GM23248 (cell line): ENCODE measurements around the gene NUBP2. TPM values are rescaled to one million over a fixed set of nuclear protein-coding genes. Genes with fewer than 3 reads are reported as not detected.

Source experiments
- DNase-seq: peaks from one replicate; pipeline ENCODE4 v3.0.0-alpha.2; 2015
- H2AFZ ChIP-seq: fragments of 200-600 bp; sonication (generic); 2 replicates; pipeline ENCODE4 v1.6.1; 2016; ENCODE audit warnings: antibody characterized with exemption
- H3F3A ChIP-seq: fragments of 200-600 bp; sonication (generic); 2 replicates; pipeline ENCODE4 v1.6.1; 2016; ENCODE audit warnings: mild to moderate bottlenecking, antibody characterized with exemption, mixed run types; ENCODE audit not compliant: insufficient read depth
- H3K27ac ChIP-seq: fragments of 200-600 bp; sonication (generic); 2 replicates; pipeline ENCODE4 v1.5.1; 2016; ENCODE audit warnings: mild to moderate bottlenecking
- H3K27me3 ChIP-seq: fragments of 200-600 bp; sonication (generic); replicated peaks from 2 replicates; pipeline ENCODE4 v1.6.1; 2016; ENCODE audit warnings: mild to moderate bottlenecking; ENCODE audit not compliant: insufficient read depth
- H3K36me3 ChIP-seq: fragments of 200-600 bp; sonication (generic); 2 replicates; pipeline ENCODE4 v1.6.1; 2016; ENCODE audit warnings: low read depth, mild to moderate bottlenecking
- H3K4me1 ChIP-seq: fragments of 200-600 bp; sonication (generic); 2 replicates; pipeline ENCODE4 v1.6.1; 2016; ENCODE audit warnings: mild to moderate bottlenecking; ENCODE audit not compliant: insufficient read depth
- H3K4me2 ChIP-seq: fragments of 200-600 bp; sonication (generic); one replicate; pipeline ENCODE4 v1.6.1; 2016; ENCODE audit warnings: mild to moderate bottlenecking; ENCODE audit not compliant: unreplicated experiment
- H3K4me3 ChIP-seq: fragments of 200-600 bp; sonication (generic); 2 replicates; pipeline ENCODE4 v1.5.1; 2016; ENCODE audit warnings: mild to moderate bottlenecking
- H3K79me2 ChIP-seq: fragments of 200-600 bp; sonication (generic); 2 replicates; pipeline ENCODE4 v1.6.1; 2016; ENCODE audit warnings: mild to moderate bottlenecking; ENCODE audit not compliant: insufficient read depth
- H3K9ac ChIP-seq: fragments of 200-600 bp; sonication (generic); 2 replicates; pipeline ENCODE4 v1.6.1; 2016; ENCODE audit warnings: mild to moderate bottlenecking
- H3K9me2 ChIP-seq: fragments of 200-600 bp; sonication (generic); 2 replicates; pipeline ENCODE4 v1.6.1; 2016; ENCODE audit warnings: mixed run types, mild to moderate bottlenecking, moderate library complexity; ENCODE audit not compliant: insufficient read depth
- H3K9me3 ChIP-seq: fragments of 200-600 bp; sonication (generic); one replicate; pipeline ENCODE4 v1.6.1; 2017; ENCODE audit warnings: low read depth
- H4K20me1 ChIP-seq: fragments of 200-600 bp; sonication (generic); 2 replicates; pipeline ENCODE4 v1.6.0; 2016; ENCODE audit not compliant: insufficient read depth
- EZH2 ChIP-seq: fragments of 200-600 bp; sonication (generic); IDR thresholded peaks from 2 replicates; pipeline ENCODE4 v1.6.1; 2018; ENCODE audit warnings: antibody characterized with exemption, mild to moderate bottlenecking; ENCODE audit not compliant: insufficient read depth, poor library complexity, severe bottlenecking
- EZH2phosphoT487 ChIP-seq: fragments of 200-600 bp; sonication (generic); IDR thresholded peaks from 2 replicates; pipeline ENCODE4 v1.6.1; 2018; ENCODE audit warnings: antibody characterized with exemption, moderate library complexity, mild to moderate bottlenecking, low read depth; ENCODE audit not compliant: insufficient read depth
- WGBS, 2 experiments: methylation state at CpG; one replicate each; pipeline ENCODE4 v1.1.6; 2015 to 2017; ENCODE audit warnings: low lambda C conversion rate in 2 of 2, low coverage in 1 of 2; ENCODE audit errors: missing lambda C conversion rate in 2 of 2; 5-methylcytosine and 5-hydroxymethylcytosine counted together
- in situ Hi-C: fragments of 300-500 bp; cut with MboI; formaldehyde crosslinking; loops from 2 replicates; pipeline ENCODE4 v1.15.0; 2020
- polyA plus RNA-seq: library from polyadenylated mRNA; unstranded; fragments of >200 nt; fragmentation: Nextera tagmentation; extraction: Ambion mirVana; gene quantifications from 2 replicates; pipeline ENCODE4 v1.2.1, GENCODE V29; 2016
- total RNA-seq: library from RNA; depleted of rRNA; stranded (reverse); fragments of >200 nt; shearing (Covaris generic); gene quantifications from 2 replicates; pipeline ENCODE4 v1.2.3, GENCODE V29; 2014

The NUBP2 gene
- total and polyA plus RNA-seq, 2 experiments from 2014 or later: 66.4 to 88.9 TPM

- H4K20me1 ChIP-seq: no peaks in the 10 kb centered on the region
- in situ Hi-C loops: no loop called here
- no peak overlapping the region for H3K9ac ChIP-seq
- no peak overlapping the region for H3K27ac ChIP-seq
- H2AFZ ChIP-seq: no peak overlapping the region
- no peaks in the 10 kb centered on the region for H3K27me3 ChIP-seq
- no peak for DNase-seq
- no peaks in the 10 kb centered on the region; the same call in 1 of the 2 replicates for H3K36me3 ChIP-seq
- no peaks in the 10 kb centered on the region for H3K9me2 ChIP-seq
- peaks cover 14% of the 10 kb centered on the region for H3K79me2 ChIP-seq
- no peaks in the 10 kb centered on the region for H3F3A ChIP-seq
- H3K4me1 ChIP-seq: no peaks in the 10 kb centered on the region
- no peak overlapping the region for H3K4me3 ChIP-seq
- no peaks in the 10 kb centered on the region for H3K9me3 ChIP-seq
- WGBS, 2 experiments: 93 to 96% methylated on average over 15 of the region's 15 CpGs
- no peak overlapping the region for H3K4me2 ChIP-seq
- TF ChIP-seq EZH2 (no peak), EZH2phosphoT487 (no peak)
Measured at GRCh38 chr16:1819611-1820010, 36.9 kb downstream of the NUBP2 start.

- Histone ChIP-seq H3K9me2 (no peaks in the 10 kb centered on the region), H3K4me2 (no peak overlapping the region), H4K20me1 (no peaks in the 10 kb centered on the region), H3K27me3 (no peaks in the 10 kb centered on the region), H3K4me3 (no peak overlapping the region), H3K9me3 (no peaks in the 10 kb centered on the region), H3K9ac (no peak overlapping the region), H3F3A (no peaks in the 10 kb centered on the region), H3K4me1 (no peaks in the 10 kb centered on the region), H2AFZ (no peak overlapping the region), H3K27ac (no peak overlapping the region), H3K79me2 (peaks cover 21% of the 10 kb centered on the region), H3K36me3 (no peaks in the 10 kb centered on the region; the same call in 1 of the 2 replicates)
- in situ Hi-C loops: no loop called here
- DNase-seq: no peak
- TF ChIP-seq EZH2 (no peak), EZH2phosphoT487 (no peak)
- 85% methylated on average over 24 to 25 of the region's 25 CpGs for WGBS, 2 experiments
Measured at GRCh38 chr16:1820096-1820945, 37.6 kb downstream of the NUBP2 start.

GRCh38 chr16:1820946-1821290, 38.2 kb downstream of the NUBP2 start:
- Histone ChIP-seq H3K4me3 (no peak overlapping the region), H2AFZ (no peak overlapping the region), H4K20me1 (no peaks in the 10 kb centered on the region), H3K9me2 (no peaks in the 10 kb centered on the region), H3K9me3 (no peaks in the 10 kb centered on the region), H3F3A (no peaks in the 10 kb centered on the region), H3K4me1 (no peaks in the 10 kb centered on the region), H3K79me2 (peaks cover 26% of the 10 kb centered on the region), H3K36me3 (no peaks in the 10 kb centered on the region; the same call in 1 of the 2 replicates), H3K9ac (no peak overlapping the region), H3K27ac (no peak overlapping the region), H3K27me3 (no peaks in the 10 kb centered on the region), H3K4me2 (no peak overlapping the region)
- DNase-seq: no peak
- 92 to 94% methylated on average over 12 of the region's 12 CpGs for WGBS, 2 experiments
- TF ChIP-seq EZH2phosphoT487 (no peak), EZH2 (no peak)
- in situ Hi-C loops: no loop called here

GRCh38 chr16:1821861-1822611, 39.3 kb downstream of the NUBP2 start:
- H2AFZ ChIP-seq: no peak overlapping the region
- no peaks in the 10 kb centered on the region for H3K36me3 ChIP-seq
- H3K9ac ChIP-seq: no peak overlapping the region
- no peaks in the 10 kb centered on the region for H3K27me3 ChIP-seq
- H3K9me3 ChIP-seq: no peaks in the 10 kb centered on the region
- no peak overlapping the region for H3K4me3 ChIP-seq
- in situ Hi-C loops: no loop called here
- no peak overlapping the region for H3K4me2 ChIP-seq
- H3F3A ChIP-seq: no peaks in the 10 kb centered on the region
- no peaks in the 10 kb centered on the region for H4K20me1 ChIP-seq
- 93 to 94% methylated on average over 21 to 24 of the region's 24 CpGs for WGBS, 2 experiments
- H3K9me2 ChIP-seq: no peaks in the 10 kb centered on the region
- DNase-seq: no peak
- H3K27ac ChIP-seq: no peak overlapping the region
- peaks cover 26% of the 10 kb centered on the region for H3K79me2 ChIP-seq
- no peak for TF ChIP-seq EZH2phosphoT487
- no peak for TF ChIP-seq EZH2
- H3K4me1 ChIP-seq: no peaks in the 10 kb centered on the region
